ENCODE results near the gene PARP8. TPM values are rescaled to one million over a fixed set of nuclear protein-coding genes. Genes with fewer than 3 reads are reported as not detected.
A peak's percentile ranks its signal among the peaks of the same experiment; 100 is the strongest.

Gene PARP8
- total RNA-seq, 3 donors from 2014 or later (not counting 1 experiment from before 2014, with no cell fraction given) = 359 to 395 (median 372) TPM

DNA sequence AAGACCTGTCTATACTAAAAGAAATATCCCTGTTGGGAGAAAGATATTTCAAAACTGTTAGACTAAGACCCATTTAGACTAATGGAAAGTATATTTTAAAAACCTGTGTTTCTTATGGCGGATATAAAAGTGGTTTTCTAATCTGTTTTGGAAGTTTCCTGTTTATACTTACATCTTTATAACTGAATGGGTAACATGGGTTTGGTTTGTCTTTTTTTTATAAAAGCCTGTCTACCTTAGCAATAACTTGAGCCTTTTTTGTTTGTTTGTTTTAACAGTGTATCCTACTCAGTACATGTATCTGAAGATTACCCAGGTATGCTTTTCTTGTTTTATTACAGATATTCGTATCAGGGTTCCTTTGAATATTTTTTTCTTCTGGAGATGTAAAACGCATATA lies 83.4 kb downstream of the PARP8 start:
- intact Hi-C loops (cut with micrococcal nuclease) = loop anchor here (2.0 to 10.0 kb wide), 5 partner anchors 38 to 308 kb away; partner anchors contain the start of gene EMB
- H3K4me1 Mint-ChIP-seq = peaks cover 53 to 63% of the 10 kb centered on the region in 2 donors
- H3K36me3 ChIP-seq (ENCODE audit: control insufficient read depth, insufficient read depth, low read length) = no peaks in the 10 kb centered on the region

DNA sequence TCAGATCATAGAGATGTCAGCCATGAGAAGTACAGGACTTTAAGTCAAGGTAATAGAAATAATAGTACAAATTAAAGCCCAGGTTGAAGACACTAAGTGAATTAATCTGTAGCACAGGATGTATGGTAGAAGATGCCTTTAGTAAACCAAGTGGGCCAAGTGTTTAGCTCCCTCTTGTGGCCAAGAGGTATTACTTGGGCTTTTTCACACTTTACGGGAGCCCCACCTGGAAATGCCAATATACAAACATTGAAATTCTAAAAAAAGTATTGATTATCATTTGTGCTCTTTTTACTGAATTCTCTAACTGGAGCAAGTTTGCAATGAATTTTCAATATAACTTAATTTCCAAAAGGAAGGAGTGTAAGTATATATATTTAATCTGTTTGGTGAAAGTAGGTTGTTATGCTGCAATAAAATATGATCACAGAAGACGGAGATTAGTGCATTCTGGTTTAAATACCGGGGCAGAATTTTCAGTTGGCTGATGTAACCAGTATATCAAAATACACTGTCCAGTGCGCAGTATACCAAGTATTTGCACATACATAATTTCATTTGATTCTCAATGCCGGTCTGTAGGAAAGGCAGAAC lies 84.7 kb downstream of the PARP8 start:
- H3K4me1 ChIP-seq (ENCODE audit: control insufficient read depth, insufficient read depth, low read length) = peaks cover 3% of the 10 kb centered on the region
- intact Hi-C loops (cut with micrococcal nuclease) = loop anchor here (2.0 to 5.0 kb wide), 2 partner anchors 82 to 309 kb away; partner anchors contain the start of gene EMB
- no peaks in the 10 kb centered on the region for H3K9me3 ChIP-seq (ENCODE audit: control insufficient read depth, insufficient read depth, low read length)
- DNase-seq (peak in 1 of 2 donors; percentile 86), ATAC-seq (peak; percentile 86 to 94 (median 93))
- Mint-ChIP-seq H3K36me3 (no peaks in the 10 kb centered on the region), H3K27ac (peak overlapping the region; percentile 83 to 86), H3K27me3 (ENCODE audit: low read depth in 2 of 2) (no peaks in the 10 kb centered on the region), H3K9me3 (peaks cover 0 to 2% of the 10 kb centered on the region in 2 donors), H3K4me3 (peak overlapping the region; percentile 69), H3K4me1 (peaks cover 56 to 65% of the 10 kb centered on the region in 2 donors)
- 58% methylated on average over 3 of the region's 5 CpGs for WGBS (ENCODE audit: insufficient coverage)
- H3K4me3 ChIP-seq (ENCODE audit: low read length) = no peak overlapping the region
- no peaks in the 10 kb centered on the region for H3K27me3 ChIP-seq (ENCODE audit: control insufficient read depth, insufficient read depth, low read length)
- no peaks in the 10 kb centered on the region for H3K36me3 ChIP-seq (ENCODE audit: control insufficient read depth, insufficient read depth, low read length)
- TF ChIP-seq, protein P1, sequence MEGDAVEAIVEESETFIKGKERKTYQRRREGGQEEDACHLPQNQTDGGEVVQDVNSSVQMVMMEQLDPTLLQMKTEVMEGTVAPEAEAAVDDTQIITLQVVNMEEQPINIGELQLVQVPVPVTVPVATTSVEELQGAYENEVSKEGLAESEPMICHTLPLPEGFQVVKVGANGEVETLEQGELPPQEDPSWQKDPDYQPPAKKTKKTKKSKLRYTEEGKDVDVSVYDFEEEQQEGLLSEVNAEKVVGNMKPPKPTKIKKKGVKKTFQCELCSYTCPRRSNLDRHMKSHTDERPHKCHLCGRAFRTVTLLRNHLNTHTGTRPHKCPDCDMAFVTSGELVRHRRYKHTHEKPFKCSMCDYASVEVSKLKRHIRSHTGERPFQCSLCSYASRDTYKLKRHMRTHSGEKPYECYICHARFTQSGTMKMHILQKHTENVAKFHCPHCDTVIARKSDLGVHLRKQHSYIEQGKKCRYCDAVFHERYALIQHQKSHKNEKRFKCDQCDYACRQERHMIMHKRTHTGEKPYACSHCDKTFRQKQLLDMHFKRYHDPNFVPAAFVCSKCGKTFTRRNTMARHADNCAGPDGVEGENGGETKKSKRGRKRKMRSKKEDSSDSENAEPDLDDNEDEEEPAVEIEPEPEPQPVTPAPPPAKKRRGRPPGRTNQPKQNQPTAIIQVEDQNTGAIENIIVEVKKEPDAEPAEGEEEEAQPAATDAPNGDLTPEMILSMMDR (IDR thresholded peaks at IDR 0.05) = peak; percentile 96
- H3K27ac ChIP-seq (ENCODE audit: low read length) = peak overlapping the region; percentile 48

More for the DNA sequence above, 83.4 kb downstream of the PARP8 start:
- H3K4me1 ChIP-seq (ENCODE audit: control insufficient read depth, insufficient read depth, low read length) = peaks cover 6% of the 10 kb centered on the region
- Mint-ChIP-seq H3K36me3 (no peaks in the 10 kb centered on the region), H3K27me3 (ENCODE audit: low read depth in 2 of 2) (no peaks in the 10 kb centered on the region), H3K9me3 (peaks cover 0 to 2% of the 10 kb centered on the region in 2 donors), H3K4me3 (peak overlapping the region; percentile 71), H3K27ac (peak overlapping the region; percentile 83 to 86)
- DNase-seq (peak in 1 of 2 donors; percentile 23), ATAC-seq (no peak)
- no peaks in the 10 kb centered on the region for H3K9me3 ChIP-seq (ENCODE audit: control insufficient read depth, insufficient read depth, low read length)
- peak overlapping the region; percentile 38 for H3K27ac ChIP-seq (ENCODE audit: low read length)
- no peaks in the 10 kb centered on the region for H3K27me3 ChIP-seq (ENCODE audit: control insufficient read depth, insufficient read depth, low read length)
- TF ChIP-seq, protein P1 (IDR thresholded peaks at IDR 0.05) = no peak
- H3K4me3 ChIP-seq (ENCODE audit: low read length) = no peak overlapping the region
- WGBS (ENCODE audit: insufficient coverage) = 42% methylated on average over 2 of the region's 3 CpGs

DNA sequence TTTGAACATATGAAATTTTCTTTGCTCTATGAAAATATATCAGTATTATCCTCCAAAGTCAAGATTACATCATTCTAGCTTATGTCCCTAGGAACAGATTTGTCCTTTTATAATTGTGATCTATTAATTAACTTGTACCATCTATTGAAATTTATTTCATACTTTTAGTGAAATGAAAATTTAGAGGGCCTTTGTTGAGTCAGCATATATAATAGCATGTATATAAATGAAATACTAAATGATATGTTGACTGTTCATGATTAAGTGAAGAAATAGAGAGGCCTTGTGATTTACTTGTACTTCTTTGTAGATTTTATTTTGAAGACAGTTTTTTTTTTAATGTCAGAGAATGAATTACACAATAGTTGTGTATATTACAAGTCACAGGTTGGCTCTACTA lies 86.4 kb downstream of the PARP8 start:
- intact Hi-C loops (cut with micrococcal nuclease) = loop anchor here (5.0 kb wide), 1 partner anchor 310 kb away; the partner anchor contains the start of gene EMB
- H3K4me3 ChIP-seq (ENCODE audit: low read length) = no peak overlapping the region

More for the DNA sequence above, 86.4 kb downstream of the PARP8 start:
- H3K27me3 ChIP-seq (ENCODE audit: control insufficient read depth, insufficient read depth, low read length) = no peaks in the 10 kb centered on the region
- Mint-ChIP-seq H3K4me3 (no peak overlapping the region), H3K9me3 (peaks cover 0 to 2% of the 10 kb centered on the region in 2 donors), H3K27ac (peak overlapping the region; percentile 15 to 51), H3K4me1 (peaks cover 59 to 63% of the 10 kb centered on the region in 2 donors), H3K36me3 (no peaks in the 10 kb centered on the region), H3K27me3 (ENCODE audit: low read depth in 2 of 2) (no peaks in the 10 kb centered on the region)
- peaks cover 8% of the 10 kb centered on the region for H3K36me3 ChIP-seq (ENCODE audit: control insufficient read depth, insufficient read depth, low read length)
- TF ChIP-seq, protein P1 (IDR thresholded peaks at IDR 0.05) = no peak
- no peak for DNase-seq
- H3K4me1 ChIP-seq (ENCODE audit: control insufficient read depth, insufficient read depth, low read length) = no peaks in the 10 kb centered on the region
- no peak overlapping the region for H3K27ac ChIP-seq (ENCODE audit: low read length)
- ATAC-seq = no peak
- H3K9me3 ChIP-seq (ENCODE audit: control insufficient read depth, insufficient read depth, low read length) = no peaks in the 10 kb centered on the region

Data from natural killer cell (primary cell).